ENCODE data around the gene INSC. TPM values are rescaled to one million over a fixed set of nuclear protein-coding genes. Genes with fewer than 3 reads are reported as not detected.

Gene INSC
- total RNA-seq, 1 experiment from 2014 or later: 1.0 TPM

GRCh38 chr11:15123849-15124248 lies 9.1 kb downstream of the INSC start:
- ChIA-PET POLR2A (ENCODE audit: low non-redundant PET) (no interaction called here), CTCF (no interaction called here)
- no peaks in the 10 kb centered on the region for H3K27me3 ChIP-seq (replicated peaks; ENCODE audit: insufficient read depth, low read depth, low read length, poor library complexity)

DNA sequence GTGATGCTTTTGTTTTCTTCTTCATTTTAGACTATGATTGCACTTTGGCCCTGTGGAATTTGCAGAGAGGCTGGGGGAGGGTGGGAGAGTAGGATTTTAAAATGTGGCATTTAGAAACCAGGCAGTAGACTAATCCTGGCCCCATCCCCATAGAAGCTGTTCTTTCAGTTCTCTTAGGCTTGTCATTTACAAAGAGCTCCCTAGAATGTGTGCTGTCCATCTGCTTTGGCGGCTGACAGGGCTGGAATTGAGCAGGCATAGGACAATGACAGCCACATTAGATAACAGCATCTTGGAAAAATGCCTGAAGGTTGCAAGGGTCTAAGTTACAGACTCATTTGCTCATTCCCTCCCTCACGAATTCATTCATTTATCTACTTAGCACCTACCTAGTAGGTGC lies 9.8 kb downstream of the INSC start:
- Histone ChIP-seq H3K4me1 (ENCODE audit: insufficient read depth, low read length, poor library complexity, severe bottlenecking) (no peaks in the 10 kb centered on the region), H3K9me3 (ENCODE audit: low read depth, low read length, poor library complexity, severe bottlenecking) (no peaks in the 10 kb centered on the region), H3K4me3 (ENCODE audit: low read depth, low read length, poor library complexity, severe bottlenecking) (no peak overlapping the region), H3K27ac (ENCODE audit: low read depth, low read length, poor library complexity, severe bottlenecking) (no peak overlapping the region), H3K36me3 (ENCODE audit: insufficient read depth, low read length, poor library complexity, severe bottlenecking) (no peaks in the 10 kb centered on the region), H3K27me3 (replicated peaks; ENCODE audit: insufficient read depth, low read depth, low read length, poor library complexity) (no peaks in the 10 kb centered on the region)
- CTCF ChIA-PET: no interaction called here
- intact Hi-C loops (cut with micrococcal nuclease; ENCODE audit: unreplicated experiment): no loop called here
- BruUV-seq (replicated peaks): no TSS peak
- POLR2A ChIA-PET (ENCODE audit: low non-redundant PET): no interaction called here
- DNase-seq (ENCODE audit: low spot score): no peak
- TF ChIP-seq CTCF (conservative IDR thresholded peaks at IDR 0.05; ENCODE audit: low read depth, low read length) (no peak), EZH2 (IDR thresholded peaks at IDR 0.05; ENCODE audit: borderline replicate concordance, low read depth, low read length, poor library complexity, severe bottlenecking) (no peak)

More at GRCh38 chr11:15123849-15124248, 9.1 kb downstream of the INSC start:
- no peaks in the 10 kb centered on the region for H3K9me3 ChIP-seq (ENCODE audit: low read depth, low read length, poor library complexity, severe bottlenecking)
- H3K36me3 ChIP-seq (ENCODE audit: insufficient read depth, low read length, poor library complexity, severe bottlenecking): no peaks in the 10 kb centered on the region
- H3K27ac ChIP-seq (ENCODE audit: low read depth, low read length, poor library complexity, severe bottlenecking): no peak overlapping the region
- H3K4me1 ChIP-seq (ENCODE audit: insufficient read depth, low read length, poor library complexity, severe bottlenecking): no peaks in the 10 kb centered on the region
- peak; percentile 24 for DNase-seq (ENCODE audit: low spot score)
- TF ChIP-seq CTCF (conservative IDR thresholded peaks at IDR 0.05; ENCODE audit: low read depth, low read length) (no peak), EZH2 (IDR thresholded peaks at IDR 0.05; ENCODE audit: borderline replicate concordance, low read depth, low read length, poor library complexity, severe bottlenecking) (no peak)
- no peak overlapping the region for H3K4me3 ChIP-seq (ENCODE audit: low read depth, low read length, poor library complexity, severe bottlenecking)
- BruUV-seq (replicated peaks): no TSS peak
- intact Hi-C loops (cut with micrococcal nuclease; ENCODE audit: unreplicated experiment): no loop called here

DNA sequence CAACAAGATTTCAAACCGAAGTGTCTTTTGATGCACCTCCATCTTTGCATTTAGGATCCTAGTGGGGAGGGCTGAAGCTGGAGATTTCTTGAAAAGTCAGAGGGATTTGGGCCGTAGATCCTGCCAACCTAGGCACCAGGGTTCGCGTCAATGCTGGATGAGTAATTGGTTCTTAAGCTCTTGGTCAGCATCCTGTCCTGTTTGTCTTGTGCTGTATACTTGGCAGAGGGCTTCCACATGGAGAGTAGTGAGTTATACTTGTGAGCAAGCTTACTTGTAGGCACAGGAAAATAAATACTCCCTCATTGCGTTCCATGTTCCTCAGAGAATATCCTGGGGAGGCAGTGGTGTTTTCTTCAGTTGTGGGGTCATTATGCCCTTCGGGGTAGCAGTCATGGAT lies 12.6 kb downstream of the INSC start:
- intact Hi-C loops (cut with micrococcal nuclease; ENCODE audit: unreplicated experiment): no loop called here
- CTCF ChIA-PET: no interaction called here
- Histone ChIP-seq H3K4me3 (ENCODE audit: low read depth, low read length, poor library complexity, severe bottlenecking) (no peak overlapping the region), H3K36me3 (ENCODE audit: insufficient read depth, low read length, poor library complexity, severe bottlenecking) (no peaks in the 10 kb centered on the region), H3K27me3 (replicated peaks; ENCODE audit: insufficient read depth, low read depth, low read length, poor library complexity) (no peaks in the 10 kb centered on the region), H3K27ac (ENCODE audit: low read depth, low read length, poor library complexity, severe bottlenecking) (no peak overlapping the region), H3K9me3 (ENCODE audit: low read depth, low read length, poor library complexity, severe bottlenecking) (no peaks in the 10 kb centered on the region), H3K4me1 (ENCODE audit: insufficient read depth, low read length, poor library complexity, severe bottlenecking) (no peaks in the 10 kb centered on the region)
- no peak for TF ChIP-seq EZH2 (IDR thresholded peaks at IDR 0.05; ENCODE audit: borderline replicate concordance, low read depth, low read length, poor library complexity, severe bottlenecking)
- no peak for TF ChIP-seq CTCF (conservative IDR thresholded peaks at IDR 0.05; ENCODE audit: low read depth, low read length)
- POLR2A ChIA-PET (ENCODE audit: low non-redundant PET): no interaction called here
- DNase-seq (ENCODE audit: low spot score): no peak
- no TSS peak for BruUV-seq (replicated peaks)

Measured in A673 (cell line).